T follicular helper cell (primary cell): ENCODE measurements around the gene WDR77.
A peak's percentile ranks its signal among the peaks of the same experiment; 100 is the strongest.

Source experiments
- DNase-seq: peaks from one replicate; pipeline ENCODE4 v3.0.0-alpha.2; 2020; ENCODE audit warnings: low read depth

Gene WDR77

DNA sequence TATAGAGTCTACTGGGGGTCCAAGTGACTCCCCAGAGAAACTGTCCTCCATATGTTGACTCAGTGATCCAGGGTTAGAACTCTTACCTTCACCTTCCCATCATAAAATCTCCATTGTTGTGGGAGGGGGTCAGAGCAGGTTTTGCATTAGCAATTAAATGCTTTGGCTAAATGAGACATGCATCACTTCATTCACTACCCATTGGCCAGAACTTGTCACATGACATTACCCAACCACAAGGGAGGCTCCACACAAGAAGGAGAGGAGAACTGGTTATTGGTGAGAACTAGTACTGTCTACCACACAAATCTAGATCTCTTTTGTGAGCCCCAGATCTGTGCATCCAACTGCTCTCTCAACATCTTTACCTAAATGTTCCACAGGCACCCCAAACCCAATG is 20.5 kb upstream of the WDR77 start:
- no peak for DNase-seq

DNA sequence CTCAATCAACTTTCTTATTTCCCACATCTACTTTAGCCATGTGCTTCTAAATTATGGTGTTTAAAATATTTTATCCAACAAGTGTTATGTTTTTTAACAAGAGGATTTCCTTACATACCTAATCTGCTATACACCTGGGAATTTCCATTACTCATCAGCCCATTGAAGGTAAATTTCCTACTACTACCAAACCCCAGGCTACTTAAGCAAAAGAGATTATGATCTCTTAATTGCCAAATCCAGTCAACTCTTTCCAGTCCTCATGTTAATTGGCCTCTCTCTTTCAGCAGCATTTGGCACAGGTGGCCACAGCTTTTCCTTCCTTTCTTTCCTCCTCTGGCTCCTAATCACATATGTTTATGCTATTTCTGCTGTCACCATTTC is 19.7 kb upstream of the WDR77 start:
- DNase-seq: no peak

DNA sequence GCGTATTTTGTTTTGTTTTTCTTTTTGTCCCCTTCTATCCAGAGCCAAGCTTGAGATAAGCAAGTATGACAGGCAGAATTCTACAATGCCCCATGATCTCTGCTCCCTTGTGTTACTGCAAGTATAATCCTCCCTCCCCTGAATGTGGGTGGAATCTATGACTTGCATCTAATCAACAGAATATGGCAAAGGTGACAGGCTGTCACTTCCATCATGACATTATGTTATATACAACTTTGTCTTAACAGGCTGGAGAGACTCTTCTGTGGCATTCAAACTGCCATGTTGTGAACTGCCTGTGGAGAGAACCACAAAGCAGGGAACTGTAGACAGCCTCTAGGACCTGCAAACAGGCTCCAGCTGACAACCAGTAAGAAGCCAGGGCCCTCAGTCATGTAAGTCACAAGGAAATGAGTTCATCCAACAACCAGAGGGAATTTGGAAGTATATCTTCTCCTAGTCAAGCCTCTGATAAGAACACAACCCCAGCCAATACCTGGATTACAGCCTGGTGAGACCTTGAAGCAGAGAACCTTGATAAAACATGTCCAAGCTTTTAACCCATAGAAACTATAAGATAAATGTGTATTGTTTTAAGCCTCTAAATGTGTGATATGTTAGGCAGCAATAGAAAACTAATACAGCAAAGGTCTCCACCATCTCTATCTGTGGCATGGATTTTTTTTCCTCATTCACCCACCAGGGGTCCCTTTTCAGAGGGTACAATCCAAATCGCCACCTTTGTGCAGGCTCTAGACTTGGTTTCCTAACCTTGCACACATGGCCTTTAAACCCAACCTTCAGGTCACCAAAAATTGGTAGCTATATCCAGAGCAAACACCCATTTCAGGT is 19.0 kb upstream of the WDR77 start:
- no peak for DNase-seq

DNA sequence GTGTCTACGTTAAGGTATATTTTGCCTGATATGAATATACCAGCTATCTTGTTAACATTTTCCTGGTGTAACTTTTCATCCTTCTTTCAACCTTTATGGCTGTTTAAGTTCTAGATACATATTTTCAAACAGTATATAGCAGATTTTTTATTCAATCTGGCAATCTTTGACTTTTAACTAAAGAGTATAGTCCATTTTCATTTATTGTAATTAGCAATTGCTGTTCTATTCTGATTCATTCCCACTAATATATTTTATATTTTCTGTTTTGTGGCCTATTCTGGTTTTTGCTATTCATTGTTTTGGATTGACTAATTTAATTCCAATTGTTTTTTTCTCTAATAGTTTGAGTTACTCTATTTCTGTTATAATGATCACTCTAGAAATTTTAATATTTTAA is 17.4 kb upstream of the WDR77 start:
- no peak for DNase-seq

DNA sequence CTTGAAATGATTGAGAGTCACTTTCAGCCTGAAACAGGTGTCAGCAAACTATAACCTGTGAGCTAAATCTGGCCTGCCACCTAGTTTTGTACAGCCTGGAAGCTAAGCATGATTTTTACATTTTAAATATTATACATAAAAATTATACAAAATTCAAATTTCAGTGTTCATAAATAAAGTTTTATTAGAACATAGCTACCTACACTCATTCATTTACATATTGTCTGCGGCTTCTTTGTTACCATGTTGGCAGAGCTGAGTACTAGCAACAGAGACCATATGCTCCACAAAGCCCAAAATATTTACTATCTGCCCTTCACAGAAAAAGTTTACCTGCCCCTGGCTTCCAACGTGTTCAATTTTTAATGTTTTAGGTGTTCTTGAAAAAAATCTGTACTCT is 16.7 kb upstream of the WDR77 start:
- no peak for DNase-seq

DNA sequence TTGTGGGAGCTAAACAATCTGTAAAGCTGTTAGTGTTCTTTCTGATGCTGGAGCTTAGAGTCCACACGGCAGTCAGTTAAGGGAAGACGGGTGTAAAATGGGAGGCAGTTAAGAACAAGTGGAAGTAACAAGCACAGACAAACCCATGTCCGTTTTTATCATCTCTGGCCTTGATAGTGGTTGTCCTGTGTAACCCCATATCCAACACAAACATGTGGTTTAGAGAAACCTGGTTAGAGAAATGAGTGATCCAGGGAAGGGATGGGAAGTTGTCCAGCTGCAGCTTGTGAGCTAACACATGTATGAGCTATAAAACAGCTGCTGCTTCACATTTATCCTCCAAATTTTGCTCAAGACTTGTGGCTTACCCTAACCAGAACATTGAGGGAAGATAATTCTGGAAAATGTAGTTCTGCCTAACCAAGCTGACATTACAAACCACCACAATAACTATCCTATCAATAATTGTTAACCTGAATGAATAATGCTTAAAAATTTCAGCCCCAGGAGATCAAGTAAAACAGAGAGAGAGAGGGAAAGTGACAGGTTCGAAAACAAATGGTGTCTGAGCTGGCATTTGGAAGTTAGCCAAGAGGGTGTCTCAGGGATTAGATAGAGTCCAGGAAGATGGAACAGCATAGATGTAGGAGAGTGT is 14.1 kb upstream of the WDR77 start:
- no peak for DNase-seq

DNA sequence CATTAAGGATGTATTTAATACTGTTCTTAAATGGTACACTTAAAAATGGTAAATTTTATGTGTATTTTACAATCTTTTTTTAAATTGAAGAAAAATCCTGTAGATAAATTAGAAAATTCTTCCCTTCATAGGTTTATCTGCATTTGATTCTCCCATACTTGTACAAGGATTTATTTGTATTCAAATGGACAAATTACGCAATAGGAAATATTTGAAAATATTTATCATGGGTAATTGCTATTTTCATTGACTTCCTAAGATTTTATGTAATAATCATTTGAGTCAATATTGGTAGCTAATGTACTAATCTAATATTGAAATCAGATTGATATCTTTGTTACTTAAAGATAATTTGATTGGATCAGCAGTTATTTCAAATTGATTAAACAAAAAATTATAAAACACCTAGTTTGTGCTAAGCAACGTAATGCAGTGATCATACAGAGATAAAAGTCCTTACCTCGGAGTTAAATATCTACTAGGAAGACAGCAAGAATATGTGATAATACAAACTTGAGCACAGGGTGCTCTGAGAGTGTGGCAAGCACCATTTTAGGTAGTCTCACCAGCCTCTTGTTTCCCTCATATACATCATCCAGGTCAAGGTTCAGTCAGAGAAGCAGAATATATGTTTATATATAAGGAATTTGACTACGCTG is 13.4 kb upstream of the WDR77 start:
- DNase-seq: no peak

DNA sequence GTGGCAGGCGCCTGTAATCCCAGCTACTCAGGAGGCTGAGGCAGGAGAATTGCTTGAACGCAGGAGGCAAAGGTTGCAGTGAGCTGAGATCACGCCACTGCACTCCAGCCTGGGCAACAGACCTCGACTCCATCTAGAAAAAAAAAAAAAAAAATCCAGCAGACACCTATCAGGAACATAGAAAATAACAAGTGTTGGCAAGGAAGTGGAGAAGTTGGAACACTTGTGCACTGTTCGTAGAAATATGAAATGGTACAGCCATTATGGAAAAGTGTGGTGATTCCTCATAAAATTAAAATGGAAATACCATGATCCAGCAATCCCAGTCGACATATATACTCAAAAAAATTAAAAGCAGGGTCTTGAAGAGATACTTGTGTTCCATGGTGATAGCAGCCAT is 12.7 kb upstream of the WDR77 start:
- no peak for DNase-seq

DNA sequence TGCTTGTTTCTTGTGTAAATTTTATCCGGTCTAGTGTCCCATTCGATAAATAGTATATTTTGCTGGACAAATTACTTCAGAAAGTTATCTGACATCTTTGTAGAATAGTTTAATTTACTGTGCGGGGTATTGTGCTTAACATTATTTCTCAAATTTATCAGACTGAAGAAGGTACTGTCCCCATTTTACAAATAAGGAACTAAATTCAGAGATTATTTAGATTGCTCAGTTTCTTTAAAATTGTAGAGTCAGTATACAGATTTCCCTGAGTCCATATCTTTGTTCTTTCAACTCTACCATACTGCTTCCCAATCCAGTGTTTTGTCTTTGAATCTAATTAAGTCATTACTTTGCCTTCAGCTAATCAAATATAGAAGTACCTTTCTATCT is 6.6 kb upstream of the WDR77 start:
- DNase-seq: no peak

DNA sequence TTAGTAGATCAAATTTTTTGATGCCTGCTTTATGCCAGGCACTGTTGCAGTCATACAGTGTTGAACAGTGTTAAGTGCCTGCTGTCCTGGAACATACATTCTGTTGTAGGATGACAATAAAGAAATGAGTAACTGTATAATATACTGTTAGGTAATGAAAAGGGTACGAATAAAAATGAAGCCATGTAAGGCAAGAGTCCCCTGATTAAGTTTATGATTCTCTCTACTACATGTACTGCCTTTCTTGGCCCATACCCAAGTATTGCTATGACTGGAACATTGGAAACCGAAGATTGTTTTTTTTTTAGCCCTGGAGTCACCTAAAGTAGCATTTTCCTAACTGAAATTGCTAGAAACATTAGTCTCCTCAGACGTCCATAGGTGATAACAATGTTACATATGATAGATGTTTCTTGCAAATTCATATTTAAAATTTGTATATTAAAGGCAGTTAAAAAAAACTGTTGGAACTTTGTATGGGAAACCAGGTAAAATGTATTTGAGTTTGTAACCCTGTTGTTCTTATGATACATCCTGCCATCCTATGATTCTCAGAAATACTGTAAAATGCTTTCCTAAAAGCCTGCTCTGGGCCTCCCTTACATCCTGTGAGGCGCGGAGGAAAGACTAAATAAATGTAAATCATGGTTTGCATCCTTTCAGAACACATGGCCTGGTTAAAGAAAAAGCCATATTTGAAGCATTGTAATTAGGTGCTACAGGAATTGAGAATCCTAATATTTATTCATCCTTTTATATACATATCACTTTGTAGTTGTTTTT is 6.0 kb upstream of the WDR77 start:
- DNase-seq: no peak

DNA sequence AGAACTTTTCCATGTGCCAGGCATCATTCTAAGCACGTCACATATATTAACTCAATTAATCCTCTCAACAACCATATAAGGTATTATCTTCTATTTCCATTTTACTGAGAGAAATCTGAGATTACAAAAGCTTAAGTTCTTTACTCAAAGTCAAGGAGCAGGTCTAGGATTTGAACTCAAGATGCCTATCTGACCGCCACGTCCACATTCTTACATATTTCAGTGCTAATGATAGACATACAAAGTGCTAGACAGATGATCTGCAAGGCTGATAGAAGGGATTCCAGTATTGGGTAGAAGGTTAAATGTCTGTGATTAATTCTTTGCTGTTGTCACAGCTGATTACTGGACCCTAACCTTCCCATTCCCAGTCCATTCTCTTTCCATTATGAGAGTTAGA is 4.7 kb upstream of the WDR77 start:
- no peak for DNase-seq

DNA sequence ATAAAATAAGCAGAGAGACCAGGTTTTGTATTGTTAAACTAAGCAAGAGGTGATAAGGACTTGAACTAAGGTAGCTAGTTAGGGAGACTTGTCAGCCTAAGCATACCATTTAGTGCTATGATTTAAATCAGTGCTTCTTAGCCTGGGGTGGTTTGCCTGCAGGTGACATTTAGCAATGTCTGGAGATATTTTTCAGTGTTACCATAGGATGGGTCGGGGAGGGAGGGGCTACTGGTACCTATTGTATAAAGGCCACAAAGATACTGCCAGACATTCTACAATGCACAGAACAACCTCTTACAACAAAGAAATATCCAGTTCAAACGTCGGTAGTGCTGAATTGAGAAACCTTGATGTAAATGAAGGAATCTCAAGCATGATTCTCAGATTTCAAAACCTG is 3.5 kb upstream of the WDR77 start:
- no peak for DNase-seq

DNA sequence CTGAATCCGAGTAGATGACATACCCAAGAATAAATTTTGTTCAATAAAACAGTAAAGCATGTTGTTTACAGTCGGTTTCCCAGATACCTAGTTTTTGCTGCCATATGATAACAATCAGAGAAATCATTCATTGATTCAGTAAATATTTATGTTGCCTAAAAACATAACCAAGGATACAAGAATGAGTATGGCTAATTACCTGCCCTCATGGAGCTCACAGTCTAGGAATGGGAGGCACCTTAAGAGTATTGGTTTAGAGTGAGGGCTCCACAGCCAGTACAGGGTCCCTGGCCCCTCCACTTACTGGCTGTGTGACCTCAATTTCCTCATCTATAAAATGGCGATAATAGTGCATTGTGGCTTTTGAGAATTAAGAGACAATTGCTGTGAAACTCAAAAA is 1.1 kb upstream of the WDR77 start:
- DNase-seq: no peak

DNA sequence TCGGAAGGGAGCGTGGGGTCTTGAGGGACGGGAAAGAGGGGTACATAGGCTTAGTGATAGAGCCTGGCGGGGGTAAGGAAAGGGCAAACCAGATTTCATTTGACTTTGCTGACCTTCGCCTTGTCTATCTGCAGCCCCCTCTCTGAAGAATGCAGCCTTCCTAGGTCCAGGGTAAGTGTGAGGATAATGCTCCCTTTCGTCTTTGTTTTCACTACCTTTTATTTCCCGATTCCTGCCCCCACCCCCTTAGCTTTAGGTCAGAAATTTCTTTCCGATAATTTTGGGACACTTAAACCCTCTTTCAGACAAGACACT is 604 bp upstream of the WDR77 start:
- DNase-seq: no peak

DNA sequence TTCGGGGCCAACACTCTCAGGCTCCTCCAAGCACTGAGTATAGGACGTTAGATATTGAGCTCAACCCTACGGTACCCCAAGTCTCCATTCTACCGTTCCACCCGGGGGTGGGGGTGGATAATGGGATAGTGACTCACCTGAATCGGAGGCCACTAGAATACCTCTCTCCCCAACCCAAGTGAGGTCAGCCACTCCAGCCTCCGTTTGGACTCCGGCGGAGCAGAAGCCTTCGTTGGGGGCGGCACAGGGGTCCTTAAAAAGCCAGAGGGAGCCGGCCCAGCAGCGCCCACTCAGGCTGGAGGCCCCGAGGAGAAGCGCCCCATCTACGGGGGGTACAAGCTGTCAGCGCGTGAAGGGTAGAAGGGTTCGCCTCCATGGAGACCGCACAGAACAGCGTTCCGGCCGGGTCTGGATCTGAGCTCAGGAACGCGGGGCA is 556 bp downstream of the WDR77 start:
- no peak for DNase-seq

DNA sequence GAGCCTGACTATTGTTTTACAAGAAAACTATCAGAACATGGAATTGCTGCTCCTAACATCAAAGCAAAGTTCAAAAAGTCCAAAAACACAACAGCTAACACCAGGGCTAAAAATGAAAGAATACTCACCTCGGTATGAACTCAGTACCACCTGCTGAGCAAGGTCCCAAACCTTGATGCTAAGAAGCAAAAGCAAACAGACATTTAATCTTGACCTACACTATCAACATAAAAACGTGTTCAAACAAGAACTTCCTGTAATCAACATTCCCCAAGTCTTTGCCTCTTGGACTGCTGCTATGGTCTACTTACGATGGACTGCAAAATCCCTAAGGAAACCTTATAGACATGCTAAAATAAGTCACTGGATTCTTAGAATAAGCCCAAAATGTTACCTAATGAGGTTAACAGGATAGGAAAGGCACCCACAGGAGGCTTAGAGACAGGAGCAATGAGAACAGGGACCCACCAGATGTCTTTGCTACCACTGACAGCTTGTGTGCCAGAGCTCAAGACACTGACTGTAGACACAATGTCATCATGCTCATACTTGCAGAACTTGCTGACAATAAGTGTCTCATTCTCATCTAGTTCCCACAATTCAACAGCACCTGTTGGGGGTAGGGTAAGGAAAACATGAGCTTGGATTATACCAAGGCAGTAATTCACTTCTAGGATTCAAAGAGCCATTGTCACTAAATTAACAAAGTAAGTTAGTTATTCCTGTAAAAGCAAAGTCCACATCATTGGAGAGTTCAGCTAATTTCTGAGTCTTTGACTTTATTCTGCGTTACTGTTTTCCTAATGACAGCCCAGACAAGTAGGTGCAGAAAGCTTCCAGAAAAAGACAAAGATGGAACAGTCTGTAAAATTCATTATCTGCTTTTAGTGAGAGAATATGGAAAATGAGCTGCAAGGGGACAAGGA is 1.8 kb downstream of the WDR77 start:
- DNase-seq: no peak

DNA sequence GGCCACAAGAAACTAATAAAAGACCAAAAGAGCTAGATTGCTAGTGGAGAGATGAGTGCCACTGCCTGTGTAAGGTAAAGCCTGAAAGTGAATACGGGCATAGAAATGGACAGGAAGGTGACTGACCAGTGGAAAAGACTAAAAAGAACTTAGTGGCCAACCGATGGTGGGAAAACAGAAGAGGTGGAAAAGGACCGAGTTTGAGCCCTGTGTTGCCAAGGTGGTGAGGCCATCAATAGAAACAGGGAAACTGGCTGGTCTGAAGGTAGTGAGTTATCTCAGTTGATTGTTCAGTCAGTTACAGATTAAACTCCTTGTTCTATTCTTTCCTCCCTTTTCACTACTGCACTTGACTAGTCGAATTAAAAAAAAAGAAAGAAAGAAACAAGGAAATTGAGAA is 2.5 kb downstream of the WDR77 start:
- DNase-seq: no peak

DNA sequence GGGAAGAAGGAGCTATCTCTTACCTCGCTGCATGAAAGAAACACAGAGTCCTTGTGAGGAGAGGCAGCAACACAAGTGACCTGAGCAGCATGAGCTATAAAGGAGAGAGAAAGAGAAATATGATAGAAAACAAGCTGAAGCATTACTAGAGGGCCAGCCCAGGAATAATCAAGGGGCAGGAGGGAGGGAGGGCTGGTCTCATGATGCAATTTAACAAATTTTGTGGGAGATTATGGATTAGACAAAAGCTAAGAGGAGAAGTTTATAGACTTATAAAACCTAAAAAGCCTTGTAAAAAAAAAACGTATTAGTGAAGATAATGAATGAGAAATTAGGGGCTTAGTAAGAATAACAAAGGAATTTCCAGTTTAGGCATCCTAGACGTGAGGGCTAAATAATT is 5.0 kb downstream of the WDR77 start:
- no peak for DNase-seq

DNA sequence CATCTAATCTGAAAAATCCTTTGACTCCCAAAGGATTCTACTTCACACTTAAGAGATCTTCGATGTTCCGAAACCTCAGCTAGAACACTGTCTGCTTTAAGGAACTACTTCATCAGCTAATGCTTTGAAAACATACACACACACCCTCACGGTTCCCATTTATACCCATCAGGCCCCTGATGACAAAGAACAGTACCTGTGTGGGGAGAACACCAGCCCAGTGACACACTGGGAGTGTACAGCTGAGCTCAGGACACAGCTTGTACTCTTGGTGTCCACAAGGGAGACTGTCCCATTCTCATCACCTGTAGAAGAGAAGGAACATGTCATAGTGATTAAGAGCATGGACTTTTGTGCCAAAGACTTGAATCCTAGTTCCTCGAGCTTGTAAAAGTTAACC is 6.6 kb downstream of the WDR77 start:
- no peak for DNase-seq

DNA sequence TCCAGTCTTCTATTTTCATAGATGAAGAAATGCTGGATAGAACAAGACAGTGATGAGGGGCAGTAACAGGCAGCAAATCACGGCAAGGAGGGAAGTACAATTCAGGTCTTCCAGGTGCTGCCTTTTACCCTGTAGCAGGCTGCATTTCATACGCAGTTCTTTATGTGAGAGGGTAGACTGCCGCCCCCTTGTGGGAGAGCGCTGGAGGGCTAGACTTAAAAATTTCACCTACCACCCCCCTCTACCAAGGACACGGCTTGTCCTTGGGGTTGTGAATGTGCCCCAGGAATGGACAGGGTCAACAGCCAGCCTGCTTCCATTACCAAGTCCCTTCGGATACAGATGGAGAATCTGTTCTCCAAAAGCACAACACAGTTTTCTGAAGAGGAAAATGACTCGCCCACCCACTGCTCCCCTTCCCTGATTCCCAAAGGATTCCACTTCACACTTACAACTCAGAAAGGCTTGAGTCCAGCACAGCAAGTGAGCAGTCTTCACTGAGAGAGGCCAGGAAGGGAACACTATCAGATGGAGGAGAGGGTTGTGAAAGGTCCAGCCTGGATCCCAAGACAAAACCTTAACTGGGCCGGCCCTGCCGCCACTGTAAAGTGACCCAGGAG is 7.4 kb downstream of the WDR77 start:
- DNase-seq: peak; percentile 55
